GM12878 (cell line): ENCODE measurements around the gene GAPT. TPM values are rescaled to one million over a fixed set of nuclear protein-coding genes. Genes with fewer than 3 reads are reported as not detected.
A peak's percentile ranks its signal among the peaks of the same experiment; 100 is the strongest.

Source experiments
- ATAC-seq: fragments of 200-7000 bp; cut with Tn5 transposase; 3 replicates; pipeline ENCODE4 v1.9.1; 2020; ENCODE audit warnings: mild to moderate bottlenecking, moderate library complexity
- BruUV-seq: library from RNA; stranded (reverse); fragments of 400-500 nt; replicated peaks from 2 replicates; lab custom pipeline; 2021; lab: Mats Ljungman, UMichigan
- CTCF ChIA-PET: fragments of 300-600 bp; sonication (Branson Sonifier 250); formaldehyde crosslinking; extraction: SDS; loops from one replicate; lab custom pipeline; 2021; ENCODE audit warnings: inconsistent platforms; lab: Yijun Ruan, JAX
- POLR2A ChIA-PET: fragments of 350-600 bp; formaldehyde crosslinking; extraction: SDS; loops from one replicate; lab custom pipeline; 2021; ENCODE audit warnings: inconsistent platforms; lab: Charles Lee
- RAD21 ChIA-PET: fragments of 300-600 bp; sonication (Branson Sonifier 250); formaldehyde crosslinking; loops from one replicate; lab custom pipeline; 2023; ENCODE audit warnings: antibody characterized with exemption; ENCODE audit not compliant: unreplicated experiment; lab: Charles Lee
- SMC1A ChIA-PET: fragments of 300-600 bp; sonication (Branson Sonifier 250); formaldehyde crosslinking; loops from one replicate; lab custom pipeline; 2023; ENCODE audit not compliant: unreplicated experiment, uncharacterized antibody; lab: Charles Lee
- DNase-seq: peaks from one replicate; pipeline ENCODE4 v3.0.0-alpha.2; 2011; ENCODE audit warnings: low read depth, low spot score
- FAIRE-seq: peaks from 3 replicates; lab custom pipeline; 2011; peaks lifted over from hg19 to GRCh38; lab: Jason Lieb, UNC
- H2AFZ ChIP-seq: 2 replicates; pipeline ENCODE4 v1.6.0; 2011; ENCODE audit warnings: low read depth, low read length, control low read depth; ENCODE audit not compliant: control insufficient read depth
- H3K27ac ChIP-seq: 2 replicates; pipeline ENCODE4 v1.5.1; 2011; ENCODE audit warnings: control low read depth; ENCODE audit not compliant: control insufficient read depth, insufficient read depth
- H3K27me3 ChIP-seq, 2 experiments: replicated peaks in 1 of 2; 2 replicates each; pipeline versions ENCODE4 v1.6.0 to v1.6.1; 2011; ENCODE audit warnings: low read length in 1 of 2; ENCODE audit not compliant: control insufficient read depth in 2 of 2, insufficient read depth in 2 of 2
- H3K36me3 ChIP-seq, 2 experiments: 2 replicates each; pipeline ENCODE4 v1.5.1; 2011; ENCODE audit warnings: low read length in 1 of 2; ENCODE audit not compliant: control insufficient read depth in 2 of 2, insufficient read depth in 2 of 2
- H3K4me1 ChIP-seq: 2 replicates; pipeline ENCODE4 v1.6.1; 2011; ENCODE audit warnings: mild to moderate bottlenecking, low read length, moderate library complexity, mixed read lengths; ENCODE audit not compliant: control insufficient read depth, insufficient read depth
- H3K4me2 ChIP-seq: 2 replicates; pipeline ENCODE4 v1.6.0; 2011; ENCODE audit warnings: control low read depth; ENCODE audit not compliant: control insufficient read depth, insufficient read depth
- H3K4me3 ChIP-seq: fragments of 200-600 bp; sonication (generic); 2 replicates; pipeline ENCODE4 v1.5.1; 2016
- H3K79me2 ChIP-seq: 2 replicates; pipeline ENCODE4 v1.6.0; 2011; ENCODE audit warnings: low read length; ENCODE audit not compliant: control insufficient read depth, insufficient read depth
- H3K9ac ChIP-seq: 2 replicates; pipeline ENCODE4 v1.8.0; 2011; ENCODE audit warnings: low read length, control low read depth, mixed read lengths; ENCODE audit not compliant: control insufficient read depth, insufficient read depth
- H3K9me3 ChIP-seq: replicated peaks from 3 replicates; pipeline ENCODE4 v1.5.1; 2011; ENCODE audit warnings: mild to moderate bottlenecking, low read length; ENCODE audit not compliant: control insufficient read depth, insufficient read depth
- H4K20me1 ChIP-seq: 2 replicates; pipeline ENCODE4 v1.6.0; 2011; ENCODE audit not compliant: control insufficient read depth, insufficient read depth
- CHD1 ChIP-seq: IDR thresholded peaks from 2 replicates; pipeline ENCODE4 v1.6.1; 2012; ENCODE audit warnings: low read depth, low read length, improper control_type of control experiment
- GABPA ChIP-seq: IDR thresholded peaks from 2 replicates; pipeline ENCODE4 v1.6.1; 2014; ENCODE audit warnings: antibody characterized with exemption, low read depth, mild to moderate bottlenecking, inconsistent platforms
- MYC ChIP-seq: IDR thresholded peaks from 2 replicates; pipeline ENCODE4 v1.6.1; 2011; ENCODE audit warnings: mild to moderate bottlenecking, low read length, moderate library complexity, inconsistent platforms; ENCODE audit not compliant: insufficient read depth, insufficient replicate concordance, insufficient read length, severe bottlenecking
- SREBF1 ChIP-seq: IDR thresholded peaks from 2 replicates; pipeline ENCODE4 v1.6.1; 2012; ENCODE audit warnings: mild to moderate bottlenecking, low read length
- TARDBP ChIP-seq: IDR thresholded peaks from 2 replicates; pipeline ENCODE4 v1.6.1; 2016; ENCODE audit warnings: borderline replicate concordance
- ZNF384 ChIP-seq: IDR thresholded peaks from 2 replicates; pipeline ENCODE4 v1.6.1; 2012; ENCODE audit warnings: low read depth, mild to moderate bottlenecking, low read length, improper control_type of control experiment, borderline replicate concordance
- WGBS: methylation state at CpG from one replicate; pipeline ENCODE4 v1.1.6; 2016; ENCODE audit warnings: low lambda C conversion rate; ENCODE audit not compliant: insufficient replicate concordance, insufficient coverage; ENCODE audit errors: missing lambda C conversion rate; 5-methylcytosine and 5-hydroxymethylcytosine counted together
- in situ Hi-C: fragments of 300-500 bp; cut with MboI; formaldehyde crosslinking; loops from 9 replicates; pipeline ENCODE4 v1.14.3; 2018; ENCODE audit warnings: mixed read lengths
- intact Hi-C: fragments of 100-400 bp; cut with micrococcal nuclease; formaldehyde crosslinking; loops from one replicate; pipeline ENCODE4 v1.14.2; 2022; ENCODE audit not compliant: unreplicated experiment
- polyA plus RNA-seq, 11 experiments: library from polyadenylated mRNA; depleted of rRNA in 4 of 11; unstranded in 6 of 11; stranded (reverse) in 5 of 11; fragments of >200 nt; fragmentation: Nextera tagmentation in 4 of 11; fragmentation: Illumina TruSeq in 1 of 11; extraction: Ambion mirVana in 4 of 11; extraction: Trizol in 1 of 11; gene quantifications; 1 replicate in 1 of 11; 2 replicates in 10 of 11; pipeline versions ENCODE4 v1.2.1 to v1.2.3, GENCODE V29; 2011 to 2016; ENCODE audit warnings: inconsistent platforms in 2 of 11, missing spikeins in 2 of 11, low read depth in 1 of 11
- total RNA-seq, 4 experiments: library from RNA; depleted of rRNA in 3 of 4; stranded (reverse); fragments of >200 nt in 3 of 4; fragmentation: Illumina TruSeq in 1 of 4; extraction: Trizol in 1 of 4; gene quantifications; 2 replicates each; pipeline versions ENCODE4 v1.2.1 to v1.2.3, GENCODE V29; 2013 to 2021
- TF ChIP-seq, protein P1 (sequence below): fragments of 450-650 bp; IDR thresholded peaks from 2 replicates; pipeline ENCODE4 v1.6.1; 2018; ENCODE audit warnings: mild to moderate bottlenecking, low read depth, moderate library complexity; ENCODE audit not compliant: partially characterized antibody
- TF ChIP-seq, protein P2 (sequence below): fragments of 450-650 bp; IDR thresholded peaks from 2 replicates; pipeline ENCODE4 v1.6.1; 2016; ENCODE audit warnings: mild to moderate bottlenecking

GAPT gene
- total and polyA plus RNA-seq, 10 of the 15 experiments (the other 5 are each of a cell fraction or from before 2014, with no cell fraction given) = 0.15 to 0.96 (median 0.57) TPM; not detected in 2

DNA sequence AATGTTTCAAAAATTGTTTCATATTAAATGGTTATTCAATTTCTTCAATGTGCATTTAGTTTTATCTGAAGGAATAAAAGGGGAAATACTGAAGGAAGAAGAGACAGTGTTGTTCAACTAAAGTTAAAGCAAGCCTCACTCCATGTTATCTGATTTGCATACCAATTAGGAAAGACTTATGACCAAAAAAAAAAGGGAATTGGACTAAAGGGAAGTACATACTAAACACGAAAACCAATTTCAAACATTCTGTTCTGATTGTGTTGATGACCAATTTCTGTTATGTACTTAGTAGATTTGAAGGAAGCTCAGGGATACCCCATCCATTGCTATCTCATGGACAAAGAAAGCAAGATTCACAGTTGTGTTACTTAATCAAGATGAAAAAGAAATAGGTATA, 4.9 kb upstream of the GAPT start:
- Histone ChIP-seq H2AFZ (no peak overlapping the region), H3K36me3 (no peaks in the 10 kb centered on the region), H3K9me3 (no peaks in the 10 kb centered on the region; the same call in 2 of the 3 replicates), H3K4me2 (no peak overlapping the region), H3K9ac (no peak overlapping the region), H3K4me1 (no peaks in the 10 kb centered on the region), H3K27me3 (no peaks in the 10 kb centered on the region; a peak in 1 of 4 replicates), H3K27ac (no peak overlapping the region)
- in situ Hi-C loops (no loop called here), intact Hi-C loops (no loop called here)
- ATAC-seq = no peak
- DNase-seq = no peak
- RAD21 ChIA-PET = no interaction called here
- SMC1A ChIA-PET = no interaction called here
- no TSS peak for BruUV-seq
- no peak for TF ChIP-seq CHD1
- no peak for TF ChIP-seq MYC
- no peak for TF ChIP-seq GABPA
- TF ChIP-seq ZNF384 = no peak
- no peak for TF ChIP-seq SREBF1
- TF ChIP-seq, all 136 proteins: peak for 0
- no peak for FAIRE-seq
- Histone ChIP-seq H4K20me1 (no peaks in the 10 kb centered on the region), H3K79me2 (no peaks in the 10 kb centered on the region), H3K4me3 (no peak overlapping the region)
- 0% methylated on average over 1 of the region's 1 CpG for WGBS
- ChIA-PET POLR2A (no interaction called here), CTCF (interaction anchor here (0.7 to 1.2 kb wide), 2 partner anchors 8 to 12 kb away, joined by 3 read pairs; no protein-coding TSS in a partner anchor)

DNA sequence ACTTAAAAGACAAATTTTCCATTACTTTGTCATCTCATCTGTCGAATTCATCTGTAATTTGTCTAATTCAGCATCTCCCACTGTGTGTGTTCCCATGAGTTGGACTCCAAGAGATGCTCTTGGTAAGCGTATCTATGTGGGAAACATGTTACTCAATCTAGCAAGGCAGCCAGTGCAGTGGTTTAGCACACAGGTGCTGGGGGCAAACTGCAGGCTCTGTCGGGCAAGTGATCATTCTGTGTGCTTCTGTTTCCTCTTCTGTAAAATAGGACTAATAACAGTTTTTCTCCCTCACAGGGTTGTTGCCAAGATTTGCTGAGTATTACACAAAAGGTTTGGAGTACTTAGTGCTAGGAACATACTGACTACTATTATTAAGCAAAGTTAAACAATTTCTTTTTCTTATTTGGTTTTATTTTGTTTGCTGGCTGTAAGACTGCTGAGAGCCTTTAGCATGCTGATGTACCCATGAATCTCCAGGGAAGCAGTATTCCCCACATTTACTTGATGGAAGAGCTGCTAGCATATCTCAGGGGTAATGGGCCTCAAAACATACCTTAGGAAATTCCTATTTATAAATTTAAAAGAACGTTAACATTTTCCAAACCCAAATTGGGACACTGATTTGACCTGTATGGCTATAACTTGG, 709 bp upstream of the GAPT start:
- CTCF ChIA-PET = no interaction called here
- H3K79me2 ChIP-seq = no peaks in the 10 kb centered on the region
- FAIRE-seq = no peak
- TF ChIP-seq, protein P1, sequence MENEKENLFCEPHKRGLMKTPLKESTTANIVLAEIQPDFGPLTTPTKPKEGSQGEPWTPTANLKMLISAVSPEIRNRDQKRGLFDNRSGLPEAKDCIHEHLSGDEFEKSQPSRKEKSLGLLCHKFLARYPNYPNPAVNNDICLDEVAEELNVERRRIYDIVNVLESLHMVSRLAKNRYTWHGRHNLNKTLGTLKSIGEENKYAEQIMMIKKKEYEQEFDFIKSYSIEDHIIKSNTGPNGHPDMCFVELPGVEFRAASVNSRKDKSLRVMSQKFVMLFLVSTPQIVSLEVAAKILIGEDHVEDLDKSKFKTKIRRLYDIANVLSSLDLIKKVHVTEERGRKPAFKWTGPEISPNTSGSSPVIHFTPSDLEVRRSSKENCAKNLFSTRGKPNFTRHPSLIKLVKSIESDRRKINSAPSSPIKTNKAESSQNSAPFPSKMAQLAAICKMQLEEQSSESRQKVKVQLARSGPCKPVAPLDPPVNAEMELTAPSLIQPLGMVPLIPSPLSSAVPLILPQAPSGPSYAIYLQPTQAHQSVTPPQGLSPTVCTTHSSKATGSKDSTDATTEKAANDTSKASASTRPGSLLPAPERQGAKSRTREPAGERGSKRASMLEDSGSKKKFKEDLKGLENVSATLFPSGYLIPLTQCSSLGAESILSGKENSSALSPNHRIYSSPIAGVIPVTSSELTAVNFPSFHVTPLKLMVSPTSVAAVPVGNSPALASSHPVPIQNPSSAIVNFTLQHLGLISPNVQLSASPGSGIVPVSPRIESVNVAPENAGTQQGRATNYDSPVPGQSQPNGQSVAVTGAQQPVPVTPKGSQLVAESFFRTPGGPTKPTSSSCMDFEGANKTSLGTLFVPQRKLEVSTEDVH = no peak
- TF ChIP-seq TARDBP = no peak
- TF ChIP-seq, protein P2, sequence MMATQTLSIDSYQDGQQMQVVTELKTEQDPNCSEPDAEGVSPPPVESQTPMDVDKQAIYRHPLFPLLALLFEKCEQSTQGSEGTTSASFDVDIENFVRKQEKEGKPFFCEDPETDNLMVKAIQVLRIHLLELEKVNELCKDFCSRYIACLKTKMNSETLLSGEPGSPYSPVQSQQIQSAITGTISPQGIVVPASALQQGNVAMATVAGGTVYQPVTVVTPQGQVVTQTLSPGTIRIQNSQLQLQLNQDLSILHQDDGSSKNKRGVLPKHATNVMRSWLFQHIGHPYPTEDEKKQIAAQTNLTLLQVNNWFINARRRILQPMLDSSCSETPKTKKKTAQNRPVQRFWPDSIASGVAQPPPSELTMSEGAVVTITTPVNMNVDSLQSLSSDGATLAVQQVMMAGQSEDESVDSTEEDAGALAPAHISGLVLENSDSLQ = no peak

More for the DNA sequence above, 709 bp upstream of the GAPT start:
- Histone ChIP-seq H3K4me2 (no peak overlapping the region), H3K4me3 (no peak overlapping the region), H3K27me3 (no peaks in the 10 kb centered on the region; a peak in 1 of 4 replicates), H4K20me1 (no peaks in the 10 kb centered on the region), H2AFZ (no peak overlapping the region), H3K4me1 (no peaks in the 10 kb centered on the region), H3K36me3 (no peaks in the 10 kb centered on the region), H3K27ac (no peak overlapping the region), H3K9ac (no peak overlapping the region), H3K9me3 (no peaks in the 10 kb centered on the region)
- 3% methylated on average over 4 of the region's 4 CpGs for WGBS
- ATAC-seq (peak; percentile 40; the same call in 2 of the 3 replicates), DNase-seq (no peak)
- intact Hi-C loops (no loop called here), in situ Hi-C loops (no loop called here)
- ChIA-PET SMC1A (no interaction called here), RAD21 (no interaction called here), POLR2A (no interaction called here)
- BruUV-seq = no TSS peak
